ENCODE data around the gene NPW.

- TF ChIP-seq POLR2A (IDR thresholded peaks at IDR 0.05; ENCODE audit: control extremely low read depth in 1 of 2, low read depth in 2 of 2, low read length in 2 of 2) (0 out of 3 replicates have a peak, but pooled peaks of 1 of the 2 experiments have one; percentile 54), CHD2 (IDR thresholded peaks at IDR 0.05; ENCODE audit: low read length) (no peak), CTCF (IDR thresholded peaks at IDR 0.05; ENCODE audit: control extremely low read depth in 1 of 3, insufficient read depth in 1 of 3, low read depth in 1 of 3, low read length in 3 of 3) (no peak), BRCA1 (IDR thresholded peaks at IDR 0.05; ENCODE audit: low read depth, low read length) (no peak), MAX (IDR thresholded peaks at IDR 0.05) (peak; percentile 80), RFX5 (IDR thresholded peaks at IDR 0.05; ENCODE audit: borderline replicate concordance, low read depth, low read length) (no peak), RXRA (IDR thresholded peaks at IDR 0.05; ENCODE audit: insufficient read depth, low read depth, low read length) (no peak)
- TF ChIP-seq, protein P1, sequence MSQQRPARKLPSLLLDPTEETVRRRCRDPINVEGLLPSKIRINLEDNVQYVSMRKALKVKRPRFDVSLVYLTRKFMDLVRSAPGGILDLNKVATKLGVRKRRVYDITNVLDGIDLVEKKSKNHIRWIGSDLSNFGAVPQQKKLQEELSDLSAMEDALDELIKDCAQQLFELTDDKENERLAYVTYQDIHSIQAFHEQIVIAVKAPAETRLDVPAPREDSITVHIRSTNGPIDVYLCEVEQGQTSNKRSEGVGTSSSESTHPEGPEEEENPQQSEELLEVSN (IDR thresholded peaks at IDR 0.05): peak; percentile 89
Observed at GRCh38 chr16:1980030-1980769, 39.4 kb upstream of the NPW start.
